Activated naive CD8-positive, alpha-beta T cell treated with anti-CD3 and anti-CD28 coated beads for 36 hours (primary cell): ENCODE measurements around the gene PABPC3. TPM values are rescaled to one million over a fixed set of nuclear protein-coding genes. Genes with fewer than 3 reads are reported as not detected.

Experiments
- DNase-seq: peaks from one replicate; pipeline ENCODE4 v3.0.0; 2021
- H3K27ac Mint-ChIP-seq: one replicate; pipeline ENCODE4 v1.8.0; 2022; ENCODE audit warnings: mild to moderate bottlenecking, moderate library complexity, mixed read lengths
- H3K27me3 Mint-ChIP-seq: one replicate; pipeline ENCODE4 v1.8.0; 2022; ENCODE audit warnings: mild to moderate bottlenecking, mixed read lengths
- H3K36me3 Mint-ChIP-seq: one replicate; pipeline ENCODE4 v1.8.0; 2021; ENCODE audit warnings: mild to moderate bottlenecking, mixed read lengths
- H3K4me1 Mint-ChIP-seq: one replicate; pipeline ENCODE4 v1.8.0; 2021; ENCODE audit warnings: mixed read lengths
- H3K4me3 Mint-ChIP-seq: one replicate; pipeline ENCODE4 v1.8.0; 2022; ENCODE audit warnings: mild to moderate bottlenecking, moderate library complexity, mixed read lengths
- H3K9me3 Mint-ChIP-seq: one replicate; pipeline ENCODE4 v1.8.0; 2022; ENCODE audit warnings: mixed read lengths
- total RNA-seq, 2 experiments: library from RNA; stranded (reverse); gene quantifications; one replicate each; pipeline ENCODE4 v1.2.3, GENCODE V29; 2021

PABPC3 gene
- total RNA-seq, 2 experiments from 2014 or later, result 1.2 to 1.3 TPM

DNA sequence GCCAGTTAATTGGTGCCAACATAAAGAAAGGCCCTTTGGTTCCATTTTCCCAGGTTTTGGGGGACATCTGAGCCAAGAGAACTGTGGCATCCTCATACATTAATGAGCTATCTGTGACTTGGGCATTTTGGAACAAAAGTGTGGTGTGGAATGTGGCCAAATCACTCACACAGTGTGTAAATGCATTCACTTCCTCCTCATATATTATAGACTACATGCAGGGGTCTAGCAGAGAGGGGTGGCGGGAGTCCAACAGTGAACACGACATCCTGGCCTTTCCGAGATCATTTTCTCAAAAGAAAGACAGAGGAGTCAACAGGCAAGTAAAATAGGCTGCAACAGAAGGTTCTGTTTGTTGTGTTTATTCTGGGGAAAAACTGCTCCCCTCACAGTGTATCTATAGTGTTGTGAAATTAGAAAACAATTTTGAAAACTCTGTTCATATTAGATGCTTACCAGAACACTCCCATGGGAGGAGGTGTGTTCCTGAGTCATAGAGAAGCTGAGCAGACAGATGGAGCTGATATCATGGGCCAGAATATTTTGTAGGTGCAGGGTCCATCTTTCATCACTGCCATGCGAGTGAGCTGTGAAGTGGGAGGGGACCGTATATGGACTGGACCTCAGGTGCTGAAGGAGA, 36.9 kb downstream of the PABPC3 start:
- no peak overlapping the region for H3K27ac Mint-ChIP-seq

DNA sequence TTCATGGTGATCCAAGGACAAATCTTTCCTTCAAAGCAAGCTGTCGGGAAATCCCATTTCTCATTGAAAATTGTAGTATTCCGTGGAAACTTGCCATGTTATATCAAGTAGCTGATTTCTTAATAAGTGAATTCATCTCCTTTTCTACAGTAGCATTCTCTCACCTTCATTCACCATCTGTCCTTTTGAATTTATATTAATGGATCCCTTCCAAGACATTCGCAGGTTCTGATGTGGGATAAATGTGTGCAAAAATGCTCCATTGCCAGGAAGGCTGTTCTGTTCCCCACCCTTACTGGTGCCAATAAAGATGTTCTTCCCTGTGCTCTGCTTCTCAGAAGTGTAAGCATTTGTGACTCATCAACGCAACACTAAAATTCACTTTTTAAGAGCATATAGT, 40.0 kb downstream of the PABPC3 start:
- DNase-seq, result no peak
- Mint-ChIP-seq H3K36me3 (no peaks in the 10 kb centered on the region), H3K27me3 (peaks cover 45% of the 10 kb centered on the region), H3K4me3 (no peak overlapping the region), H3K4me1 (peaks cover 2% of the 10 kb centered on the region), H3K27ac (no peak overlapping the region), H3K9me3 (peaks cover 1% of the 10 kb centered on the region)

More for the DNA sequence above, 36.9 kb downstream of the PABPC3 start:
- H3K4me1 Mint-ChIP-seq, result peaks cover 2% of the 10 kb centered on the region
- H3K4me3 Mint-ChIP-seq, result no peak overlapping the region
- H3K9me3 Mint-ChIP-seq, result peaks cover 1% of the 10 kb centered on the region
- peaks cover 33% of the 10 kb centered on the region for H3K27me3 Mint-ChIP-seq
- DNase-seq, result no peak
- H3K36me3 Mint-ChIP-seq, result no peaks in the 10 kb centered on the region

GRCh38 chr13:25136880-25137787, 41.2 kb downstream of the PABPC3 start:
- H3K4me3 Mint-ChIP-seq, result no peak overlapping the region
- H3K27ac Mint-ChIP-seq, result no peak overlapping the region
- peaks cover 2% of the 10 kb centered on the region for H3K4me1 Mint-ChIP-seq
- peaks cover 54% of the 10 kb centered on the region for H3K27me3 Mint-ChIP-seq
- peaks cover 1% of the 10 kb centered on the region for H3K9me3 Mint-ChIP-seq
- no peak for DNase-seq
- H3K36me3 Mint-ChIP-seq, result no peaks in the 10 kb centered on the region

DNA sequence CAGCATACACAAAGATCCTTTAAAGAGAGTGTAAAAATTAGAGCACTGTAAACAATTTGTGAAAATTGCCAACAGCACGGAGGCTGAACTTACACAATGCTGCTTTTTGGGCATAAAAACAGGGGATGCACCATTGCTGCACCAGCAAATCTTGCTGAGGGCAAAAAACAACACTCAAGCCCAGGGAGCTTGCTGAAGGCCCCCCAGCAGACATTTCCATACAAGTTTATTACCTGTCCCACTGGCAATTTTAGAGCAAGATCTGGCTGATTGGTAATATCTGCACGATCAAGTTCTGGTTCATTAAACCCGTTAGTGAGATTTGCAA, 41.8 kb downstream of the PABPC3 start:
- Mint-ChIP-seq H3K9me3 (peaks cover 1% of the 10 kb centered on the region), H3K4me3 (no peak overlapping the region), H3K27me3 (peaks cover 54% of the 10 kb centered on the region), H3K27ac (no peak overlapping the region), H3K36me3 (no peaks in the 10 kb centered on the region), H3K4me1 (peaks cover 2% of the 10 kb centered on the region)
- DNase-seq, result no peak

- Mint-ChIP-seq H3K9me3 (no peaks in the 10 kb centered on the region), H3K4me3 (no peak overlapping the region), H3K36me3 (no peaks in the 10 kb centered on the region), H3K4me1 (peaks cover 2% of the 10 kb centered on the region), H3K27me3 (peaks cover 43% of the 10 kb centered on the region), H3K27ac (no peak overlapping the region)
- DNase-seq, result no peak
Measured at GRCh38 chr13:25141042-25141441, 45.1 kb downstream of the PABPC3 start.

- Mint-ChIP-seq H3K4me1 (no peaks in the 10 kb centered on the region), H3K27ac (no peak overlapping the region), H3K4me3 (no peak overlapping the region), H3K9me3 (no peaks in the 10 kb centered on the region), H3K36me3 (no peaks in the 10 kb centered on the region), H3K27me3 (peaks cover 18% of the 10 kb centered on the region)
- DNase-seq, result no peak
Measured at GRCh38 chr13:25143706-25144105, 47.8 kb downstream of the PABPC3 start.

- H3K36me3 Mint-ChIP-seq, result no peaks in the 10 kb centered on the region
- no peaks in the 10 kb centered on the region for H3K4me1 Mint-ChIP-seq
- H3K9me3 Mint-ChIP-seq, result no peaks in the 10 kb centered on the region
- H3K27ac Mint-ChIP-seq, result no peak overlapping the region
- H3K4me3 Mint-ChIP-seq, result no peak overlapping the region
- no peak for DNase-seq
- peaks cover 29% of the 10 kb centered on the region for H3K27me3 Mint-ChIP-seq
Measured at GRCh38 chr13:25147638-25148401, 51.9 kb downstream of the PABPC3 start.

GRCh38 chr13:25148402-25148771, 52.5 kb downstream of the PABPC3 start:
- Mint-ChIP-seq H3K27ac (no peak overlapping the region), H3K4me1 (no peaks in the 10 kb centered on the region), H3K36me3 (no peaks in the 10 kb centered on the region), H3K27me3 (peaks cover 29% of the 10 kb centered on the region), H3K4me3 (no peak overlapping the region), H3K9me3 (no peaks in the 10 kb centered on the region)
- no peak for DNase-seq

Other genes with a start within 250 kb of the PABPC3 start
- gene AMER2, start 76.2 kb downstream of the PABPC3 start, total RNA-seq, result not detected
- gene MTMR6, start 191.4 kb downstream of the PABPC3 start, total RNA-seq, result 10 to 100 TPM; 15.6 to 15.8 TPM
- gene NUP58, start 205.5 kb downstream of the PABPC3 start, total RNA-seq, result 100 to 1,000 TPM; 137 to 142 TPM